Measurements from ENCODE around the gene LYST. TPM values are rescaled to one million over a fixed set of nuclear protein-coding genes. Genes with fewer than 3 reads are reported as not detected.
A peak's percentile ranks its signal among the peaks of the same experiment; 100 is the strongest.

The LYST gene
- total and polyA plus RNA-seq, 12 donors: 6.7 to 48.0 (median 19.0) TPM

DNA sequence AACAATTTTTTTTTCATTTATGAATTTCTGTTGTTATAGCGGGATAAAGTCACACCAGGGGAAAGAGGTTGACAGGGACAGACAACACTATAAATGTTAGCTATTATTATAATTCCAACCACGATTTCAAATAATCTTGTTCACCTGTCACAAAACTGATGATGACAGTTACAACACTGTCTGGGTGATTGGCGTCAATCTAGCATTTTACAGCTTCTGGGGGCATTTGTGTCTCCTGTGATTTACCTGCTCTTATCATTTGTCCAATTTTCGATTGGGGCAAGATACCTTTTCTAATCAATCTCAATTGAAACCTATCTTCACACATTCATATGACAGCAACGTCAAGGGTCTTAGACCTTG lies 44.6 kb upstream of the LYST start:
- intact Hi-C loops (cut with DNase I): no loop called here
- Histone ChIP-seq H3K36me3 (replicated peaks in 1 of 2) (no peaks in the 10 kb centered on the region), H3K4me1 (replicated peaks in 1 of 2) (peaks cover 5 to 11% of the 10 kb centered on the region in 2 donors), H3K27me3 (no peaks in the 10 kb centered on the region), H3K4me3 (no peak overlapping the region), H3K9me3 (replicated peaks in 1 of 3) (no peaks in the 10 kb centered on the region), H3K27ac (peak overlapping the region in 1 of 5 donors; percentile 82)
- DNase-seq: no peak
- TF ChIP-seq, protein P1, sequence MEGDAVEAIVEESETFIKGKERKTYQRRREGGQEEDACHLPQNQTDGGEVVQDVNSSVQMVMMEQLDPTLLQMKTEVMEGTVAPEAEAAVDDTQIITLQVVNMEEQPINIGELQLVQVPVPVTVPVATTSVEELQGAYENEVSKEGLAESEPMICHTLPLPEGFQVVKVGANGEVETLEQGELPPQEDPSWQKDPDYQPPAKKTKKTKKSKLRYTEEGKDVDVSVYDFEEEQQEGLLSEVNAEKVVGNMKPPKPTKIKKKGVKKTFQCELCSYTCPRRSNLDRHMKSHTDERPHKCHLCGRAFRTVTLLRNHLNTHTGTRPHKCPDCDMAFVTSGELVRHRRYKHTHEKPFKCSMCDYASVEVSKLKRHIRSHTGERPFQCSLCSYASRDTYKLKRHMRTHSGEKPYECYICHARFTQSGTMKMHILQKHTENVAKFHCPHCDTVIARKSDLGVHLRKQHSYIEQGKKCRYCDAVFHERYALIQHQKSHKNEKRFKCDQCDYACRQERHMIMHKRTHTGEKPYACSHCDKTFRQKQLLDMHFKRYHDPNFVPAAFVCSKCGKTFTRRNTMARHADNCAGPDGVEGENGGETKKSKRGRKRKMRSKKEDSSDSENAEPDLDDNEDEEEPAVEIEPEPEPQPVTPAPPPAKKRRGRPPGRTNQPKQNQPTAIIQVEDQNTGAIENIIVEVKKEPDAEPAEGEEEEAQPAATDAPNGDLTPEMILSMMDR (IDR thresholded peaks at IDR 0.05): no peak
- TF ChIP-seq POLR2A (IDR thresholded peaks at IDR 0.05): no peak
- 70 to 83% (median 81%) methylated on average over 5 of the region's 5 CpGs for WGBS, 4 donors

DNA sequence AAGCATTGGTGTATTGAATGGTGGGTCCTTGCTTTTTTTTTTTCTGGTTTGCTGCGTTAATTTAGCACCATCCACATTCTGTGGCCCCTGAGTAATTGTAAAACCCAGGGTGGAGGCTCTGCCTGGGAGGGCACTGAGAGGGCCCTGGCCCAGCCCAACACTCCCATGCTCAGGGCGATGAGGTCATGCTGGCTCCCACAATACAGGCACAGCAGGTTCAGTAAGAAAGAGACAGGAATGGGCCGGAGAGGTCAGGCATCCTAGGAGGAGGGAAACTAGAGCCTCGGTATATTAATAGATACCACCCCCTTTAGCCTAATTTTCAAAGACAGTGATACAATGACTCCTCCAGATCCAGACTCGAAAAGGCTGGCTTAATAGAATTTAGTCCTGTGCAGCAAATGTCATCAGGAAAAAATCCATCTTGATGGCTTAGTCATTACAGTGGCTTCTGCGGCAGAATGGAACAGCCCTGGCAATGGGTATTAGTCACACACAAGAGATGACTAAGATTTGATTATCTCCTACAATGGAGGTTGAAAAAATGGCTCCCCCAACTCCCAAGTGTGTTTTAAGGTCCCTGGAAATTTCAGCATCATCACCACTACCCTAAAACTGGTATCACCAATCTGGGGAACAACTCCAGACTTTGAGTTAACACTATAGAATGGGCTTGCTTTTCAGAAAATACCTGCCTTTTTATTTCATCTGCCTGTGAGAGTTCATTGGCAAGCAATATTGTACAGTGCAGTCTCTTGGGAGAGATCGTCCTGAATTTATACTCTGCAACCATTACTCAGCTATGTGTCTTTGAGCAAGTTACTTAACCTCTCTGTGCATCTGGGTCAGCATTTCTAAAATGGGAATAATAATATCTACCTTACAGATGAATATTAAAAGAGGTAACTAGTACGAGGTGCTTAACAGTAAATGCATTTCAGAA lies 43.9 kb upstream of the LYST start:
- TF ChIP-seq POLR2A (IDR thresholded peaks at IDR 0.05): no peak
- TF ChIP-seq, protein P1 (IDR thresholded peaks at IDR 0.05): no peak
- Histone ChIP-seq H3K27me3 (no peaks in the 10 kb centered on the region), H3K4me1 (replicated peaks in 1 of 2) (peaks cover 5 to 11% of the 10 kb centered on the region in 2 donors), H3K9me3 (replicated peaks in 1 of 3) (no peaks in the 10 kb centered on the region), H3K27ac (peak overlapping the region in 4 of 5 donors; percentile 61 to 82 (median 70)), H3K36me3 (replicated peaks in 1 of 2) (no peaks in the 10 kb centered on the region), H3K4me3 (no peak overlapping the region)
- DNase-seq: peak; percentile 42 to 80 (median 75)
- intact Hi-C loops (cut with DNase I): no loop called here
- WGBS, 4 donors: 42 to 58% (median 45%) methylated on average over 8 of the region's 8 CpGs

- H3K4me3 ChIP-seq: no peak overlapping the region
- no peaks in the 10 kb centered on the region for H3K36me3 ChIP-seq (replicated peaks in 1 of 2)
- WGBS, 4 donors: 48 to 69% (median 58%) methylated on average over 8 of the region's 8 CpGs
- peak overlapping the region in 4 of 5 donors; percentile 41 to 82 (median 62) for H3K27ac ChIP-seq
- TF ChIP-seq, protein P1 (IDR thresholded peaks at IDR 0.05): no peak
- no peak for TF ChIP-seq POLR2A (IDR thresholded peaks at IDR 0.05)
- intact Hi-C loops (cut with DNase I): no loop called here
- H3K4me1 ChIP-seq (replicated peaks in 1 of 2): peaks cover 5 to 11% of the 10 kb centered on the region in 2 donors
- no peaks in the 10 kb centered on the region for H3K27me3 ChIP-seq
- peak in 4 of 7 donors; percentile 40 to 68 (median 50) for DNase-seq
- H3K9me3 ChIP-seq (replicated peaks in 1 of 3): no peaks in the 10 kb centered on the region
Observed at GRCh38 chr1:235908742-235909520, 42.2 kb upstream of the LYST start.

DNA sequence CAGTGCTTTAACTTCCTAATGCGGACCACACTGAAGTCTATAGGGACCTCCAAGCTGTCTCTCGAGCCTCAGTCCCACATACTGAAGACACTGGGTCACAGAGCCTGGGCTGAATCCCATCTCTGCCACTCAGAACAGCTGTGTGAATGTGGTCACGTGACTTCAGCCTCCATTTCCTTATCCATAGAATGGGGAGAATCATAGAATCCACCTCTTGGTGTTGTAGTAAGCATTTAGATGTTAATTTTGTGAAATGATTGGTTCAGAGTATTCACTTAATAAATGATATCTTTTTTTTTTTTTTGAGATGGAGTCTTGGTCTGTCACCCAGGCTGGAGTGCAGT lies 41.2 kb upstream of the LYST start:
- no peak for DNase-seq
- Histone ChIP-seq H3K9me3 (replicated peaks in 1 of 3) (no peaks in the 10 kb centered on the region), H3K4me1 (replicated peaks in 1 of 2) (peaks cover 5 to 11% of the 10 kb centered on the region in 2 donors), H3K27me3 (no peaks in the 10 kb centered on the region), H3K36me3 (replicated peaks in 1 of 2) (no peaks in the 10 kb centered on the region), H3K4me3 (no peak overlapping the region), H3K27ac (no peak overlapping the region)
- 72 to 91% (median 88%) methylated on average over 3 of the region's 3 CpGs for WGBS, 4 donors
- intact Hi-C loops (cut with DNase I): no loop called here
- TF ChIP-seq, protein P1 (IDR thresholded peaks at IDR 0.05): no peak
- no peak for TF ChIP-seq POLR2A (IDR thresholded peaks at IDR 0.05)
